ENCODE measurements around the gene SHROOM3. TPM values are rescaled to one million over a fixed set of nuclear protein-coding genes. Genes with fewer than 3 reads are reported as not detected.

SHROOM3 gene
- total RNA-seq, 2 experiments from 2014 or later: not detected

DNA sequence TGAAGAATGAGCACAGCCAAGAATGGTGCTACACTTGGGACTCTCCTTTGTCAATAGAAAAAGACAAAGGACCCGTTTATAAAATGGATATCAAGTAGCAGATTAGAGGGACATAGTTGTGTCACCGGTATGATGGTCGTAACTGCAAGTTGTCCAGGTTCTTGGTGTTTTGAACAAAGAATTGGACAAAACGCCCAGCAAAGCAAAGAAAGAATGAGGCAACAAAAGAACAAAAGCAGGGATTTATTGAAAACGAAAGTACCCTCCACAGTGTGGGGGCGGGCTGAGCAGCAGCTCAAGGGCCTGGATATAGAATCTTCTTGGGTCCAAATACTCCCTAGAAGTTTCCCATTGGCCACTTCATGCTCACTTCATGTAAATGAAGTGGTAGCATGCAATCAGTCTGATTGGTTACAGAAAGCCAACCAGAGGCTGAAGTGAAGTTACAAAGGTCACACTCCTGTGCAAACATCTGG lies 54.7 kb downstream of the SHROOM3 start:
- TF ChIP-seq, protein P1, sequence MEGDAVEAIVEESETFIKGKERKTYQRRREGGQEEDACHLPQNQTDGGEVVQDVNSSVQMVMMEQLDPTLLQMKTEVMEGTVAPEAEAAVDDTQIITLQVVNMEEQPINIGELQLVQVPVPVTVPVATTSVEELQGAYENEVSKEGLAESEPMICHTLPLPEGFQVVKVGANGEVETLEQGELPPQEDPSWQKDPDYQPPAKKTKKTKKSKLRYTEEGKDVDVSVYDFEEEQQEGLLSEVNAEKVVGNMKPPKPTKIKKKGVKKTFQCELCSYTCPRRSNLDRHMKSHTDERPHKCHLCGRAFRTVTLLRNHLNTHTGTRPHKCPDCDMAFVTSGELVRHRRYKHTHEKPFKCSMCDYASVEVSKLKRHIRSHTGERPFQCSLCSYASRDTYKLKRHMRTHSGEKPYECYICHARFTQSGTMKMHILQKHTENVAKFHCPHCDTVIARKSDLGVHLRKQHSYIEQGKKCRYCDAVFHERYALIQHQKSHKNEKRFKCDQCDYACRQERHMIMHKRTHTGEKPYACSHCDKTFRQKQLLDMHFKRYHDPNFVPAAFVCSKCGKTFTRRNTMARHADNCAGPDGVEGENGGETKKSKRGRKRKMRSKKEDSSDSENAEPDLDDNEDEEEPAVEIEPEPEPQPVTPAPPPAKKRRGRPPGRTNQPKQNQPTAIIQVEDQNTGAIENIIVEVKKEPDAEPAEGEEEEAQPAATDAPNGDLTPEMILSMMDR (IDR thresholded peaks at IDR 0.05): no peak
- ATAC-seq (ENCODE audit: poor library complexity) (no peak), DNase-seq (no peak)
- POLR2A ChIA-PET: no interaction called here
- Histone ChIP-seq H3K4me3 (ENCODE audit: low read length) (no peak overlapping the region), H3K27ac (ENCODE audit: low read depth in 1 of 2, low read length in 2 of 2) (no peak overlapping the region), H3K36me3 (ENCODE audit: insufficient read depth, low read length) (no peaks in the 10 kb centered on the region), H3K27me3 (ENCODE audit: control insufficient read depth in 1 of 2, insufficient read depth in 2 of 2, low read length in 2 of 2) (no peaks in the 10 kb centered on the region), H3K9me3 (ENCODE audit: control insufficient read depth in 1 of 2, insufficient read depth in 1 of 2, low read length in 2 of 2) (no peaks in the 10 kb centered on the region), H3K4me1 (ENCODE audit: insufficient read depth, low read length) (no peaks in the 10 kb centered on the region)
- Mint-ChIP-seq H3K27ac (no peak overlapping the region), H3K9me3 (no peaks in the 10 kb centered on the region), H3K36me3 (ENCODE audit: low read depth) (no peaks in the 10 kb centered on the region), H3K4me1 (ENCODE audit: low read depth) (no peaks in the 10 kb centered on the region), H3K4me3 (no peak overlapping the region), H3K27me3 (no peaks in the 10 kb centered on the region)
- CTCF ChIA-PET: no interaction called here
- intact Hi-C loops (cut with DNase I, micrococcal nuclease): no loop called here

DNA sequence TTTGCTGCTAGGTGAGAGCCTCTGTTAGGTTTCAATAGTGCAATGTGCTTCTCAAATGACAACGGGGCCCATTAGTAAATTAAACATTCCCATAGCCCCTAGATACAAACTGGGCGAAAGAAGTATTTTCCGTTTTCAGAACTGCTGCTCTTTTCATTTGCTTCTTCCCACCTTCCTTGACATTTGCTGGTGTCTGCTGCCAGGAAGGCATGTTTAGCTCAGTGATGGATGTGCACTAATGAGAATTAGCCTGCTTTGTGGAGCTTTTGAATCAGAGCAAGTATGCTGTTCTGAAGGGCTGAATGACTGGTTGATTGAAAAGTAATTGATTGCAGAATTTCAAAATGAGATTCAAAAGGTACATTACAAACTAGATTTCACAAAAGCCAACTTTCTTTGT lies 57.0 kb downstream of the SHROOM3 start:
- Mint-ChIP-seq H3K27me3 (no peaks in the 10 kb centered on the region), H3K4me3 (no peak overlapping the region), H3K4me1 (ENCODE audit: low read depth) (no peaks in the 10 kb centered on the region), H3K36me3 (ENCODE audit: low read depth) (no peaks in the 10 kb centered on the region), H3K9me3 (no peaks in the 10 kb centered on the region), H3K27ac (no peak overlapping the region)
- Histone ChIP-seq H3K36me3 (ENCODE audit: insufficient read depth, low read length) (no peaks in the 10 kb centered on the region), H3K4me1 (ENCODE audit: insufficient read depth, low read length) (no peaks in the 10 kb centered on the region), H3K4me3 (ENCODE audit: low read length) (no peak overlapping the region), H3K9me3 (ENCODE audit: control insufficient read depth in 1 of 2, insufficient read depth in 1 of 2, low read length in 2 of 2) (no peaks in the 10 kb centered on the region), H3K27me3 (ENCODE audit: control insufficient read depth in 1 of 2, insufficient read depth in 2 of 2, low read length in 2 of 2) (peaks cover 0 to 4% of the 10 kb centered on the region in 2 experiments), H3K27ac (ENCODE audit: low read depth in 1 of 2, low read length in 2 of 2) (no peak overlapping the region)
- intact Hi-C loops (cut with DNase I, micrococcal nuclease): no loop called here
- no peak for DNase-seq
- ChIA-PET CTCF (no interaction called here), POLR2A (interaction anchor here (0.6 kb wide), 1 partner anchor 474 kb away, joined by 3 read pairs; no protein-coding TSS in a partner anchor)
- TF ChIP-seq, protein P1 (IDR thresholded peaks at IDR 0.05): no peak
- no peak for ATAC-seq (ENCODE audit: poor library complexity)

GRCh38 chr4:76494243-76494642 lies 59.2 kb downstream of the SHROOM3 start:
- H3K4me3 ChIP-seq (ENCODE audit: low read length): no peak overlapping the region
- ChIA-PET CTCF (no interaction called here), POLR2A (no interaction called here)
- H3K9me3 Mint-ChIP-seq: no peaks in the 10 kb centered on the region
- no peak overlapping the region for H3K27ac ChIP-seq (ENCODE audit: low read depth in 1 of 2, low read length in 2 of 2)
- H3K36me3 Mint-ChIP-seq (ENCODE audit: low read depth): no peaks in the 10 kb centered on the region
- H3K27me3 Mint-ChIP-seq: no peaks in the 10 kb centered on the region
- no peaks in the 10 kb centered on the region for H3K9me3 ChIP-seq (ENCODE audit: control insufficient read depth in 1 of 2, insufficient read depth in 1 of 2, low read length in 2 of 2)
- intact Hi-C loops (cut with DNase I, micrococcal nuclease): no loop called here
- H3K27ac Mint-ChIP-seq: no peak overlapping the region
- no peak overlapping the region for H3K4me3 Mint-ChIP-seq
- no peaks in the 10 kb centered on the region for H3K4me1 Mint-ChIP-seq (ENCODE audit: low read depth)
- peaks cover 0 to 4% of the 10 kb centered on the region in 2 experiments for H3K27me3 ChIP-seq (ENCODE audit: control insufficient read depth in 1 of 2, insufficient read depth in 2 of 2, low read length in 2 of 2)
- H3K36me3 ChIP-seq (ENCODE audit: insufficient read depth, low read length): no peaks in the 10 kb centered on the region
- TF ChIP-seq, protein P1 (IDR thresholded peaks at IDR 0.05): no peak
- DNase-seq: no peak
- ATAC-seq (ENCODE audit: poor library complexity): no peak
- H3K4me1 ChIP-seq (ENCODE audit: insufficient read depth, low read length): no peaks in the 10 kb centered on the region
